Hematopoietic multipotent progenitor cell treated with erythropoietin and hydrocortisone succinate and interleukin-3 and kit ligand, for 4 days (in vitro differentiated cells): ENCODE data around the gene BMPR1B.

Source experiments
- DNase-seq: peaks from one replicate; pipeline ENCODE4 v3.0.0-alpha.2; 2015

BMPR1B gene

DNA sequence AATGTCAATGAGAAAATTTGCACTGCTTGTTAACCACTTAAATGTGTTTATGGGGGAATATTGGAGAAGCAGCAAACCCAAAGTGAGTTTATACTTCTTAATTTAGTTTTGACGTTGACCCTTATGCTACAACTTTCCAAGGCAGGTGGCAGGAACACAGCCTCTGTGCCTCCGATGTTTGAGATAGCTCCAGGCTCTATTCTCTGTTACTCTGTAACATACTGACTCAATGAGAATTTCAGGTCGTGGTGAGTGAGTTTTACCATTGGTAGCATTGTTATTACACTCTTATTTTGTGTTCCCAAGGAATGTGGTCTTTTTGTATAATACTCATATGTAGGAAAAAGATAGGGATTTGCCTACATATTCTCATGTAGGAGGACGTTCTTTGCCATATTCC is 210.7 kb downstream of the BMPR1B start:
- DNase-seq, result no peak

DNA sequence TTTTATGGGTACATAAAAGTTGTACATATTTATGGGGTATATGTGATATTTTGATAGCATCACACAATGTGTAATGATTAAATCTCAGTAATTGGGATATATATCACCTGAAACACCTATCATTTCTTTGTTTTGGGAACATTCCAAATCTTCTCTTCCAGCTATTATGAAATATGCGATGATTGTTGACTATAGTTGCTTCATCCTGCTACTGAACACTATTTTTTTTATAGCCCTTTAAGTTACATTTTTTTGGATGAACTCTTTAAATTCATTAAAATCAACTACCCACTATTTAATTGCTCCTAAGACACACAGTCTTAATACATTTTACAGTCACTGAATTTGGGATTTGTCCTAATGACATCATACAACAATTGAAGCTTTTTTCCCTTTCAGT is 212.9 kb downstream of the BMPR1B start:
- no peak for DNase-seq

GRCh38 chr4:94974773-94975172 is 217.0 kb downstream of the BMPR1B start:
- no peak for DNase-seq

- no peak for DNase-seq
These were observed 218.7 kb downstream of the BMPR1B start for GRCh38 chr4:94976371-94977011.

- DNase-seq, result no peak
These were observed 221.1 kb downstream of the BMPR1B start for GRCh38 chr4:94978904-94979303.

DNA sequence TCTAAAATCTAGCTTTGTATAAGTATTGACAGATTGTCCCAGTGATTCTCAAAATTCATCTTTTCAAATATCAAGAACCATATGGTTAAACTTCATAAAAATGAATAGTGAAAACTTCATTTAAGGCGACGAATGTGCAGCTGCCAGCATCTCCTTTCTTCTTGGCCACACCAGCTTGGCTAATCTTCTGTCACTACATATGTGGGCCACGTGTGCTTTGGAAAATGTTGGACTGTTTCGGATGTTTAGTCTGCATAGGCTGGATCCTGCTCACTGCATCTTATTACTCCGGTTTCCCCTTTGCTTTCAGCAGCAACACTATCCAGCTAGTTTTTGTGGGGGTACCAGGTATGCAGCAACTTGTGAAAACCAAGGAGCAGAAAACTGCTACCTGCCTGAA is 221.9 kb downstream of the BMPR1B start:
- no peak for DNase-seq

GRCh38 chr4:94995684-94996394 is 238.1 kb downstream of the BMPR1B start:
- peak; percentile 54 for DNase-seq

DNA sequence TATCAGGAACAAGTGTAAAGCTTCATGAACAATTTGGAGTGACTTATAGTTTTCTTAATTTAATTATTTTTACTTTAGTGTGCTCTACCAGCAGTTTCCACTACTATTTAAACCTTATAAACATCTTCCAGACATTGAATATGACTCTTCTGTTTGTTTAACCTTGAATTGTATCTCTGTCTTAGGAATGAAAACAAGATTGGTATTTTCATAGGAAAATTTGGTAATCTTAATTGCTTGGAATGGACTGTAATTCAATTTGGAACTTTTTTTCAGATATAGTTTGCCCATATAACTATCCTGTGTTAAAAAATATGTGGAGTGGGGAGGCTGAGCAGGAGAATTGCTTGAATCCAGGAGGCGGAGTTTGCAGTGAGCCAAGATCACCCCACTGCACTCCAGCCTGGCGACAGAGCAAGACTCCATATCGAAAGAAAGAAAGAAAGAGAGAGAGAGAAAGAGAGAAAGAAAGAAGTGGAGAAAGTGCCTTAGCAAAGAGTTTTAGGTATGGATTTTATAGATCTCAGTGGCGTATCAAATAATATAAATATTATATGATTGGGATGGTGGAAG is 242.4 kb downstream of the BMPR1B start:
- DNase-seq, result no peak

DNA sequence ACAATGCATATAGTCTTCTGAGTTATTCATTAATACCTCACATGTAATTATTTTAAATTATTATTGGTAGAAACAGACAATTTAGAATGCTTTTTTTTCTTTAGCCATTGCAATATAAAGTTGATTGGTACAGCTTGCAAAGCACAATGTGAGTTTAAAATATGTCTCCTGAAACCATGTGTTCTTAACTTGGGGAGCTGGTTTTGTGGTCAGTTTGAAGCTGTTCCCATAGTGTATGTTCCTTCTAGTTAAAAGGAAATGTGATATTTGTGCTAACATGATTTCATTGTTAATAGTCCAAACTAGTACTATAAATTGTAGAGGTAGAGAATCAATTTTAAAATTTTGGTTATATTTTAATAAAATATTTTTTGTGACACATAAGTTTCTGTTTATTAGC is 247.2 kb downstream of the BMPR1B start:
- DNase-seq, result no peak

DNA sequence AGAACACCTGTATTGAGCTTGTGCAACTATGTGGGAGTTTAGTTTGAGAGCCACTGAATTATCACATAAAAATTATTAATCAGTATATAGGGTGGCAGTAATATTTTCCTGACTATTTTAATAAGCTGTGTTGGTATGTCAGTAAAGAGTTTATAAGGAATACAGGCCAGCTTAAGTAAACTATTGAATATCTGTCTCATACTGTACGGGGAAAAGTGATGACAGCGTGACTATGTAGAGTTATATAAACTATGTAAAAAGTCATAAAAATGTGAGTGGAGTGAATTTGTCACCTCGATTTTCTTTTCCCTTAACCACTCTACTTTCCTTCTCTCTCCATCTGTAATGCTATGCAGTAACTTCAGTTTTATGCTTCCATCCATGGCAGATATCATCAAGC is 250.2 kb downstream of the BMPR1B start:
- no peak for DNase-seq

GRCh38 chr4:95013236-95013635 is 255.5 kb downstream of the BMPR1B start:
- DNase-seq, result no peak

GRCh38 chr4:95014068-95014467 is 256.3 kb downstream of the BMPR1B start:
- DNase-seq, result no peak

GRCh38 chr4:95017305-95018064 is 259.7 kb downstream of the BMPR1B start:
- no peak for DNase-seq

DNA sequence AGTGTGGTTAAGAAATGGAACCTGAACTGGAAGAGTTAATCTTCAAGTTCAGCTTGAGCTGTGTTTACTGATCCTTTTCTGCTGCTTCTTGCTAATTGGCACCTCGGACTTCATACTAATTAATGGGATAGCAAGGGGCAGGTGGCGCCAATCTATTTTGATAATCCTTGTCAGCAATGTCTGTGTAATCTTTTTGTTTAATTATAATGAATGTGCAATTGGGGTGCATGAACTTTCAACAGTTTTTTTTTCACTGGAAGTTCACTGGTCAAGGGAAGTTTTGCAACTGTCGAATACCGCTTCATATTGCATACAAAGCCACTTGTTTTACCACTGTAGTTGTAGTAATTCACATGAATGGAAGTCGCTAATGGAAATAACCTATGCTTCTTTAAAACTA is 261.0 kb downstream of the BMPR1B start:
- no peak for DNase-seq

- no peak for DNase-seq
These were observed 262.8 kb downstream of the BMPR1B start for GRCh38 chr4:95020521-95020920.

GRCh38 chr4:95021099-95021498 is 263.3 kb downstream of the BMPR1B start:
- no peak for DNase-seq

DNA sequence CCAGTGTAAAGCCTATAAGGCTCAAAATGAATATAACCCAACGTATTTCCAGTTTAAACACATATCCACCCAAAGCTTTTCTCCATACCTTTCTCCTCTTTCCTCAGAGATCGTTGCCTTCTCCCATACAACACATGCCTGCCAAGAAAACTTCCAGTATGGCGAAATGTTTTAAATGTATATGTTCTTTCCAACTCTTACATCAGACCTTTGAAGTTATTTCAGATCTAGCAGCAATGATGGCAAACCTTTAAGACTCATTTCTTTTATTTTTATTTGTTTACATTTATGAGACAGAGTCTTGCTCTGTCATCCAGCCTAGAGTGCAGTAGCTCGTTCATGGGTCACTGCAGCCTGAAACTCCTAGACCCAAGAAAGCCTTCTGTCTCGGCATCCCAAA is 265.4 kb downstream of the BMPR1B start:
- no peak for DNase-seq

DNA sequence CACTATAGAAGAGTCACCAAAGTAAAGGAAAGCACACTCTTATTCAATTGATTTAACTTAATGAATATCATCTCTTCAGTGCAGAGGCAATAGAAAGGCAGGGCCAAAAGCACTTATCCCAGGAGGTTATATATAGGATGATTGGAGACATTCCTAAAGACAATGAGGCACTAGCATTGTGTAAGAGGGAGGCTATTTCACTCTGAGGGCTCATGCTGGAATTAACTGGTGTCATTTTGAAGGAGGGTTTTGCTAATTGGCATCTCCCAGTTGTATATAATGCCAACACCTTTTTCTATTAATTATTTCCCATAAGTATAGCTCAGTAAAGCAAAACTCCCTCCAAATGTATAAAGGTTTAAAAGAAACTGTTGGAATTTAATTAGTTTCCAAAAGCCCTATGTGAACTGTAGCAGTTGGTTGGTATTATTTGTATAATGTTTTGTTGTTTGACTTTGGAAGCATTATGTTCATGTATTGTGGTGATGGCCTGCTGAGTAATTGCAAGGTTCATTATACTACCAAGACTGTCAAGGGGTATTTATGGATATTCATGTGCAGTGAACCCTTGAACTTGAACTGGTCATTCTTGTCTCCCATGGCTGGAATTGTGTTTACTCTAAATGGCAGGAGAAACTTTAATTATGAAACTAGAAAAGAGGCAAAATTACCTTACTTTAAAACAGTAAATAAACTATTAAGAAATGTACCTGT is 270.3 kb downstream of the BMPR1B start:
- DNase-seq, result no peak

DNA sequence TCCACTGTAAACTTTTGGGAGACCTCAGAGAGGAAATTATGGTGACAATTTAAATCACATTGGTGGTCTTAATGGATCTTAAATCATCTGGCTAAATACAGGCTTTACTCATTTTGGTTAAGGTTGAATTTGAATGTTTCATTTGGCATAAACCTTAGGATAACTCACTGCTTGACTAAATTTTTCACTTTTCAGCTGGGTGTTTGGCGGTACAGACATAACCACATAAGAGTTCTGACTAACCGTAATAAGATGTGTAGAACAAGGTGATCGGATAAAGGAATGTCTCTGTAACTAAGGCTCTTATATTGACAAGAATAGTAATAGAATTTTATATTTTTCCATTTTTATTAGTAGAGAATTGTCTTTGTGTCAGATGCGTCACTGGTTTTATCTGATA is 281.0 kb downstream of the BMPR1B start:
- DNase-seq, result no peak

- no peak for DNase-seq
These were observed 286.6 kb downstream of the BMPR1B start for GRCh38 chr4:95044324-95044837.

- DNase-seq, result no peak
These were observed 287.7 kb downstream of the BMPR1B start for GRCh38 chr4:95045429-95045828.

DNA sequence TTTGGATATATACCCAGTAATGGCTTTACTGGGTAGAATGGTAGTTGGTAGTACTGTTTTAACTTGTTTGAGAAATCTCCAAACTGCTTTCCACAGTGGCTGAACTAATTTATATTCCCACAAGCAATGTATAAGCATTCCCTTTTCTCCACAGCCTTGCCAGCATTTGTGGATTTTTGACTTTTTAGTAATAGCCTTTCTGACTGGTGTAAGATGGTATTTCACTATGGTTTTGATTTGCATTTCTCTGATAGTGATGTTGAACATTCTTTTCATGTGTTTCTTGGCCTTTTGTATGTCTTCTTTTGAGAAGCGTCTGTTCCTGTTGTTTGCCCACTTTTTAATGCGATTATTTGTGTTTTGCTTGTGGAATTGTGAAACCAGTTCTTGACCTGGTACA is 290.5 kb downstream of the BMPR1B start:
- no peak for DNase-seq
